HepG2 (cell line): ENCODE data around the gene S100P. TPM values are rescaled to one million over a fixed set of nuclear protein-coding genes. Genes with fewer than 3 reads are reported as not detected.

ENCODE experiments used
- ATF7-NPFF ChIP-seq: sonication (generic); formaldehyde crosslinking; IDR thresholded peaks from 2 replicates; pipeline ENCODE4 v1.8.1; 2023; ENCODE audit warnings: mild to moderate bottlenecking, low read depth, missing genetic modification reagents, moderate library complexity
- CREM ChIP-seq, 2 experiments: sonication (generic) in 1 of 2; formaldehyde crosslinking in 1 of 2; IDR thresholded peaks; 2 replicates each; pipeline versions ENCODE4 v1.4.0 to v1.6.1; 2016 to 2020; ENCODE audit warnings: antibody characterized with exemption in 1 of 2, mild to moderate bottlenecking in 1 of 2, missing genetic modification reagents in 1 of 2
- GZF1 ChIP-seq: sonication (generic); formaldehyde crosslinking; IDR thresholded peaks from 2 replicates; pipeline ENCODE4 v1.5.1; 2020; ENCODE audit warnings: mild to moderate bottlenecking, missing genetic modification reagents
- JUND ChIP-seq: sonication (generic); formaldehyde crosslinking; IDR thresholded peaks from 2 replicates; pipeline ENCODE4 v1.8.0; 2022; ENCODE audit warnings: mild to moderate bottlenecking, missing genetic modification reagents
- MAZ ChIP-seq, 2 experiments: sonication (generic) in 1 of 2; formaldehyde crosslinking in 1 of 2; IDR thresholded peaks; 2 replicates each; pipeline versions ENCODE4 v1.5.0 to v1.6.1; 2012 to 2020; ENCODE audit warnings: low read depth in 2 of 2, mild to moderate bottlenecking in 2 of 2, borderline replicate concordance in 1 of 2, improper control_type of control experiment in 1 of 2, low read length in 1 of 2, missing genetic modification reagents in 1 of 2, moderate library complexity in 1 of 2
- PLRG1 ChIP-seq: fragments of 450-650 bp; conservative IDR thresholded peaks from 2 replicates; pipeline ENCODE4 v1.6.1; 2016
- POGK ChIP-seq: sonication (generic); formaldehyde crosslinking; conservative IDR thresholded peaks from 2 replicates; pipeline ENCODE4 v1.8.0; 2022; ENCODE audit warnings: mild to moderate bottlenecking, moderate library complexity, missing genetic modification reagents
- PTBP1 ChIP-seq: fragments of 200-400 bp; formaldehyde crosslinking; IDR thresholded peaks from 2 replicates; pipeline ENCODE4 v1.6.1; 2018; ENCODE audit warnings: low read length, low read depth; ENCODE audit not compliant: poor library complexity, severe bottlenecking
- REST ChIP-seq, 2 experiments: IDR thresholded peaks; 2 replicates each; pipeline ENCODE4 v1.6.1; 2011 to 2012; ENCODE audit warnings: low read length in 2 of 2, borderline replicate concordance in 1 of 2, low read depth in 1 of 2, mild to moderate bottlenecking in 1 of 2, moderate library complexity in 1 of 2
- SOX6 ChIP-seq, 2 experiments: fragments of 450-650 bp in 1 of 2; sonication (generic) in 1 of 2; formaldehyde crosslinking in 1 of 2; IDR thresholded peaks; 2 replicates each; pipeline versions ENCODE4 v1.4.0 to v1.6.1; 2017 to 2020; ENCODE audit warnings: antibody characterized with exemption in 1 of 2, mild to moderate bottlenecking in 1 of 2, missing genetic modification reagents in 1 of 2
- SP1 ChIP-seq, 2 experiments: fragments of 450-650 bp in 1 of 2; sonication (generic) in 1 of 2; formaldehyde crosslinking in 1 of 2; IDR thresholded peaks; 2 replicates each; pipeline versions ENCODE4 v1.4.0 to v1.6.1; 2016 to 2020; ENCODE audit warnings: missing genetic modification reagents in 1 of 2
- ZBTB14 ChIP-seq: sonication (generic); formaldehyde crosslinking; IDR thresholded peaks from 2 replicates; pipeline ENCODE4 v1.4.0; 2020; ENCODE audit warnings: missing genetic modification reagents
- ZFP41 ChIP-seq: sonication (generic); formaldehyde crosslinking; IDR thresholded peaks from 2 replicates; pipeline ENCODE4 v1.4.0; 2020; ENCODE audit warnings: mild to moderate bottlenecking, missing genetic modification reagents, borderline replicate concordance
- ZNF18 ChIP-seq: sonication (generic); formaldehyde crosslinking; IDR thresholded peaks from 2 replicates; pipeline ENCODE4 v1.8.0; 2022; ENCODE audit warnings: mild to moderate bottlenecking, missing genetic modification reagents; ENCODE audit not compliant: insufficient replicate concordance
- ZNF34 ChIP-seq: sonication (generic); formaldehyde crosslinking; IDR thresholded peaks from 2 replicates; pipeline ENCODE4 v1.4.0; 2020; ENCODE audit warnings: mild to moderate bottlenecking, missing genetic modification reagents, borderline replicate concordance
- ZNF431 ChIP-seq: sonication (generic); formaldehyde crosslinking; IDR thresholded peaks from 2 replicates; pipeline ENCODE4 v1.9.0; 2022; ENCODE audit warnings: missing genetic modification reagents, low read depth, mild to moderate bottlenecking, borderline replicate concordance
- ZNF780A ChIP-seq: sonication (generic); formaldehyde crosslinking; IDR thresholded peaks from 2 replicates; pipeline ENCODE4 v1.8.0; 2022; ENCODE audit warnings: mild to moderate bottlenecking, missing genetic modification reagents, moderate library complexity
- ZNF891 ChIP-seq: sonication (generic); formaldehyde crosslinking; IDR thresholded peaks from 2 replicates; pipeline ENCODE4 v1.5.0; 2020; ENCODE audit warnings: mild to moderate bottlenecking, missing genetic modification reagents
- polyA plus RNA-seq, 8 experiments: library from polyadenylated mRNA; depleted of rRNA in 3 of 8; stranded (reverse) in 7 of 8; unstranded in 1 of 8; fragments of >200 nt; fragmentation: Illumina TruSeq in 4 of 8; extraction: Trizol in 4 of 8; gene quantifications; 2 replicates each; pipeline versions ENCODE4 v1.2.1 to v1.2.3, GENCODE V29; 2011 to 2016; ENCODE audit warnings: low read depth in 4 of 8, missing spikeins in 1 of 8, mixed read lengths in 1 of 8; ENCODE audit not compliant: insufficient read depth in 1 of 8
- total RNA-seq, 5 experiments: library from RNA; depleted of rRNA; stranded (reverse); fragments of >200 nt; fragmentation: Illumina TruSeq; extraction: Trizol; gene quantifications; 2 replicates each; pipeline ENCODE4 v1.2.3, GENCODE V29; 2016; ENCODE audit warnings: low read depth in 1 of 5

The S100P gene
- total and polyA plus RNA-seq, 2 of the 13 experiments (the other 11 are each of a cell fraction or from before 2014, with no cell fraction given): 278 to 1,649 TPM

- TF ChIP-seq REST (IDR thresholded peaks at IDR 0.05; ENCODE audit: borderline replicate concordance in 1 of 2, low read depth in 1 of 2, low read length in 2 of 2): no peak
- peak; percentile 44; the same call in 1 of the 2 replicates for TF ChIP-seq MAZ (IDR thresholded peaks at IDR 0.05; ENCODE audit: borderline replicate concordance, low read depth, low read length)
- TF ChIP-seq MAZ (CRISPR knock-in tag; IDR thresholded peaks at IDR 0.05; ENCODE audit: low read depth): no peak
- TF ChIP-seq ZBTB14 (CRISPR knock-in tag): peak; percentile 100
- peak; percentile 69 for TF ChIP-seq PTBP1
- TF ChIP-seq SOX6 (IDR thresholded peaks at IDR 0.05): no peak
- peak; percentile 30; the same call in 1 of the 2 replicates for TF ChIP-seq SOX6 (CRISPR knock-in tag; IDR thresholded peaks at IDR 0.05)
- TF ChIP-seq GZF1: peak; percentile 31; the same call in 1 of the 2 replicates
- peak; percentile 65 for TF ChIP-seq CREM (IDR thresholded peaks at IDR 0.05)
- TF ChIP-seq CREM (CRISPR knock-in tag; IDR thresholded peaks at IDR 0.05): no peak
- TF ChIP-seq ZNF780A (CRISPR knock-in tag): 0 out of 2 replicates have a peak, but pooled peaks have one; percentile 26
- no peak for TF ChIP-seq SP1 (IDR thresholded peaks at IDR 0.05)
- no peak for TF ChIP-seq SP1 (CRISPR knock-in tag; IDR thresholded peaks at IDR 0.05)
- no peak for TF ChIP-seq ZFP41
- no peak for TF ChIP-seq PLRG1
- TF ChIP-seq ZNF18 (CRISPR knock-in tag): peak; percentile 9
- 0 out of 2 replicates have a peak, but pooled peaks have one; percentile 32 for TF ChIP-seq ATF7-NPFF
- TF ChIP-seq ZNF891 (CRISPR knock-in tag): peak; percentile 77
- TF ChIP-seq JUND (CRISPR knock-in tag): no peak
- TF ChIP-seq POGK (CRISPR knock-in tag): peak; percentile 81
- TF ChIP-seq ZNF34 (CRISPR knock-in tag): no peak
- TF ChIP-seq ZNF431 (CRISPR knock-in tag): no peak
Observed at GRCh38 chr4:6709230-6710114, 15.8 kb downstream of the S100P start, which contains the start of gene MRFAP1L1 (continued).
